WTC11 (cell line): ENCODE measurements around the gene ZNF830.

Experiments used
- CREM ChIP-seq: sonication (generic); formaldehyde crosslinking; IDR thresholded peaks from 2 replicates; pipeline ENCODE4 v1.8.1; 2022; ENCODE audit warnings: mild to moderate bottlenecking, missing genetic modification reagents, moderate library complexity
- CTCF ChIP-seq: fragments of 200-600 bp; IDR thresholded peaks from 2 replicates; pipeline ENCODE4 v1.8.0; 2022; ENCODE audit warnings: antibody characterized with exemption
- ELF4 ChIP-seq: sonication (generic); formaldehyde crosslinking; IDR thresholded peaks from 2 replicates; pipeline ENCODE4 v1.8.1; 2022; ENCODE audit warnings: low read depth, mild to moderate bottlenecking, moderate library complexity, missing genetic modification reagents
- NR1H2 ChIP-seq: sonication (generic); formaldehyde crosslinking; IDR thresholded peaks from 2 replicates; pipeline ENCODE4 v1.9.0; 2021; ENCODE audit warnings: mild to moderate bottlenecking, moderate library complexity, missing genetic modification reagents
- NR2C2 ChIP-seq: sonication (generic); formaldehyde crosslinking; IDR thresholded peaks from 2 replicates; pipeline ENCODE4 v1.8.0; 2022; ENCODE audit warnings: mild to moderate bottlenecking, missing genetic modification reagents
- OVOL2 ChIP-seq: fragments of 250-450 bp; sonication (Bioruptor Pico); IDR thresholded peaks from 2 replicates; pipeline ENCODE4 v1.9.0; 2021; ENCODE audit warnings: mild to moderate bottlenecking, borderline replicate concordance
- RELA ChIP-seq: sonication (generic); formaldehyde crosslinking; IDR thresholded peaks from 2 replicates; pipeline ENCODE4 v1.8.1; 2022; ENCODE audit warnings: missing genetic modification reagents, mild to moderate bottlenecking, borderline replicate concordance
- SMAD3 ChIP-seq: sonication (generic); formaldehyde crosslinking; IDR thresholded peaks from 2 replicates; pipeline ENCODE4 v1.8.0; 2022; ENCODE audit warnings: missing genetic modification reagents, mild to moderate bottlenecking, borderline replicate concordance
- TP53 ChIP-seq: sonication (generic); formaldehyde crosslinking; IDR thresholded peaks from 2 replicates; pipeline ENCODE4 v1.8.1; 2023; ENCODE audit warnings: mild to moderate bottlenecking, missing genetic modification reagents
- ZNF138 ChIP-seq: sonication (generic); formaldehyde crosslinking; conservative IDR thresholded peaks from 2 replicates; pipeline ENCODE4 v1.8.1; 2022; ENCODE audit warnings: mild to moderate bottlenecking, moderate library complexity, missing genetic modification reagents
- TF ChIP-seq, protein P1 (sequence below): sonication (generic); formaldehyde crosslinking; IDR thresholded peaks from 2 replicates; pipeline ENCODE4 v1.8.0; 2022; ENCODE audit warnings: mild to moderate bottlenecking, missing genetic modification reagents
- TF ChIP-seq, protein P2 (sequence below): sonication (generic); formaldehyde crosslinking; IDR thresholded peaks from 2 replicates; pipeline ENCODE4 v1.8.0; 2023; ENCODE audit warnings: mild to moderate bottlenecking, missing genetic modification reagents

- TF ChIP-seq ELF4 (CRISPR knock-in tag) (no peak), CTCF (no peak), TP53 (CRISPR knock-in tag) (no peak), NR2C2 (CRISPR knock-in tag) (no peak), NR1H2 (CRISPR knock-in tag) (no peak), ZNF138 (CRISPR knock-in tag) (no peak), RELA (CRISPR knock-in tag) (no peak), OVOL2 (CRISPR knock-in tag) (no peak), CREM (CRISPR knock-in tag) (no peak), SMAD3 (CRISPR knock-in tag) (no peak)
- TF ChIP-seq, protein P1, sequence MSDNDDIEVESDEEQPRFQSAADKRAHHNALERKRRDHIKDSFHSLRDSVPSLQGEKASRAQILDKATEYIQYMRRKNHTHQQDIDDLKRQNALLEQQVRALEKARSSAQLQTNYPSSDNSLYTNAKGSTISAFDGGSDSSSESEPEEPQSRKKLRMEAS (CRISPR knock-in tag), result no peak
- TF ChIP-seq, protein P2, sequence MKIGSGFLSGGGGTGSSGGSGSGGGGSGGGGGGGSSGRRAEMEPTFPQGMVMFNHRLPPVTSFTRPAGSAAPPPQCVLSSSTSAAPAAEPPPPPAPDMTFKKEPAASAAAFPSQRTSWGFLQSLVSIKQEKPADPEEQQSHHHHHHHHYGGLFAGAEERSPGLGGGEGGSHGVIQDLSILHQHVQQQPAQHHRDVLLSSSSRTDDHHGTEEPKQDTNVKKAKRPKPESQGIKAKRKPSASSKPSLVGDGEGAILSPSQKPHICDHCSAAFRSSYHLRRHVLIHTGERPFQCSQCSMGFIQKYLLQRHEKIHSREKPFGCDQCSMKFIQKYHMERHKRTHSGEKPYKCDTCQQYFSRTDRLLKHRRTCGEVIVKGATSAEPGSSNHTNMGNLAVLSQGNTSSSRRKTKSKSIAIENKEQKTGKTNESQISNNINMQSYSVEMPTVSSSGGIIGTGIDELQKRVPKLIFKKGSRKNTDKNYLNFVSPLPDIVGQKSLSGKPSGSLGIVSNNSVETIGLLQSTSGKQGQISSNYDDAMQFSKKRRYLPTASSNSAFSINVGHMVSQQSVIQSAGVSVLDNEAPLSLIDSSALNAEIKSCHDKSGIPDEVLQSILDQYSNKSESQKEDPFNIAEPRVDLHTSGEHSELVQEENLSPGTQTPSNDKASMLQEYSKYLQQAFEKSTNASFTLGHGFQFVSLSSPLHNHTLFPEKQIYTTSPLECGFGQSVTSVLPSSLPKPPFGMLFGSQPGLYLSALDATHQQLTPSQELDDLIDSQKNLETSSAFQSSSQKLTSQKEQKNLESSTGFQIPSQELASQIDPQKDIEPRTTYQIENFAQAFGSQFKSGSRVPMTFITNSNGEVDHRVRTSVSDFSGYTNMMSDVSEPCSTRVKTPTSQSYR (CRISPR knock-in tag), result no peak
Measured at GRCh38 chr17:34997355-34997862, 36.1 kb downstream of the ZNF830 start.
